ENCODE measurements around the gene CENPC. TPM values are rescaled to one million over a fixed set of nuclear protein-coding genes. Genes with fewer than 3 reads are reported as not detected.

The CENPC gene
- total RNA-seq, 1 donor from 2014 or later: 24.3 TPM

GRCh38 chr4:67573193-67573592 lies 27.9 kb upstream of the CENPC start:
- Mint-ChIP-seq H3K4me1 (ENCODE audit: unreplicated experiment) (peaks cover 7% of the 10 kb centered on the region), H3K4me3 (no peak overlapping the region), H3K27me3 (no peaks in the 10 kb centered on the region), H3K9me3 (no peaks in the 10 kb centered on the region), H3K36me3 (no peaks in the 10 kb centered on the region), H3K27ac (no peak overlapping the region)
- no peak for TF ChIP-seq CTCF (conservative IDR thresholded peaks at IDR 0.05)
- no peak for DNase-seq (ENCODE audit: extremely low spot score, unreplicated experiment)

GRCh38 chr4:67571975-67572374 lies 26.7 kb upstream of the CENPC start:
- Mint-ChIP-seq H3K36me3 (no peaks in the 10 kb centered on the region), H3K27me3 (no peaks in the 10 kb centered on the region), H3K4me1 (ENCODE audit: unreplicated experiment) (peaks cover 7% of the 10 kb centered on the region), H3K27ac (no peak overlapping the region), H3K9me3 (no peaks in the 10 kb centered on the region), H3K4me3 (no peak overlapping the region)
- no peak for DNase-seq (ENCODE audit: extremely low spot score, unreplicated experiment)
- no peak for TF ChIP-seq CTCF (conservative IDR thresholded peaks at IDR 0.05)

GRCh38 chr4:67570537-67570936 lies 25.2 kb upstream of the CENPC start:
- no peak for TF ChIP-seq CTCF (conservative IDR thresholded peaks at IDR 0.05)
- Mint-ChIP-seq H3K27me3 (no peaks in the 10 kb centered on the region), H3K36me3 (no peaks in the 10 kb centered on the region), H3K4me3 (no peak overlapping the region), H3K4me1 (ENCODE audit: unreplicated experiment) (peaks cover 5% of the 10 kb centered on the region), H3K27ac (no peak overlapping the region), H3K9me3 (no peaks in the 10 kb centered on the region)
- no peak for DNase-seq (ENCODE audit: extremely low spot score, unreplicated experiment)

- TF ChIP-seq CTCF (conservative IDR thresholded peaks at IDR 0.05): no peak
- DNase-seq (ENCODE audit: extremely low spot score, unreplicated experiment): no peak
- Mint-ChIP-seq H3K27ac (no peak overlapping the region), H3K27me3 (no peaks in the 10 kb centered on the region), H3K9me3 (no peaks in the 10 kb centered on the region), H3K36me3 (no peaks in the 10 kb centered on the region), H3K4me3 (no peak overlapping the region), H3K4me1 (ENCODE audit: unreplicated experiment) (no peaks in the 10 kb centered on the region)
Measured at GRCh38 chr4:67568820-67569219, 23.5 kb upstream of the CENPC start.

GRCh38 chr4:67566335-67566734 lies 21.0 kb upstream of the CENPC start:
- no peaks in the 10 kb centered on the region for H3K9me3 Mint-ChIP-seq
- DNase-seq (ENCODE audit: extremely low spot score, unreplicated experiment): no peak
- H3K4me1 Mint-ChIP-seq (ENCODE audit: unreplicated experiment): no peaks in the 10 kb centered on the region
- H3K27me3 Mint-ChIP-seq: no peaks in the 10 kb centered on the region
- TF ChIP-seq CTCF (conservative IDR thresholded peaks at IDR 0.05): no peak
- H3K4me3 Mint-ChIP-seq: no peak overlapping the region
- no peak overlapping the region for H3K27ac Mint-ChIP-seq
- no peaks in the 10 kb centered on the region for H3K36me3 Mint-ChIP-seq

GRCh38 chr4:67565284-67565683 lies 20.0 kb upstream of the CENPC start:
- H3K27ac Mint-ChIP-seq: no peak overlapping the region
- H3K9me3 Mint-ChIP-seq: no peaks in the 10 kb centered on the region
- H3K27me3 Mint-ChIP-seq: no peaks in the 10 kb centered on the region
- H3K36me3 Mint-ChIP-seq: no peaks in the 10 kb centered on the region
- no peaks in the 10 kb centered on the region for H3K4me1 Mint-ChIP-seq (ENCODE audit: unreplicated experiment)
- no peak overlapping the region for H3K4me3 Mint-ChIP-seq
- DNase-seq (ENCODE audit: extremely low spot score, unreplicated experiment): no peak
- TF ChIP-seq CTCF (conservative IDR thresholded peaks at IDR 0.05): no peak
